Measurements from ENCODE around the gene CAMK2A. TPM values are rescaled to one million over a fixed set of nuclear protein-coding genes. Genes with fewer than 3 reads are reported as not detected.

CAMK2A gene
- total RNA-seq, 3 donors from 2014 or later (not counting 1 experiment from before 2014, with no cell fraction given), result 0.38 TPM; not detected in 2

- ATAC-seq (no peak), DNase-seq (no peak)
- H3K27me3 Mint-ChIP-seq (ENCODE audit: low read depth in 2 of 2), result no peaks in the 10 kb centered on the region
- H3K4me3 Mint-ChIP-seq, result no peak overlapping the region
- H3K27ac Mint-ChIP-seq, result no peak overlapping the region
- WGBS (ENCODE audit: insufficient coverage), result 90% methylated on average over 11 of the region's 11 CpGs
- H3K36me3 Mint-ChIP-seq, result no peaks in the 10 kb centered on the region
- Histone ChIP-seq H3K27me3 (ENCODE audit: control insufficient read depth, insufficient read depth, low read length) (no peaks in the 10 kb centered on the region), H3K4me3 (ENCODE audit: low read length) (no peak overlapping the region), H3K4me1 (ENCODE audit: control insufficient read depth, insufficient read depth, low read length) (no peaks in the 10 kb centered on the region), H3K27ac (ENCODE audit: low read length) (no peak overlapping the region), H3K9me3 (ENCODE audit: control insufficient read depth, insufficient read depth, low read length) (no peaks in the 10 kb centered on the region), H3K36me3 (ENCODE audit: control insufficient read depth, insufficient read depth, low read length) (no peaks in the 10 kb centered on the region)
- TF ChIP-seq CTCF (IDR thresholded peaks at IDR 0.05), result no peak
- no peaks in the 10 kb centered on the region for H3K9me3 Mint-ChIP-seq
- intact Hi-C loops (cut with micrococcal nuclease), result no loop called here
- no peaks in the 10 kb centered on the region for H3K4me1 Mint-ChIP-seq
Observed at GRCh38 chr5:150257424-150257823, 32.1 kb downstream of the CAMK2A start.

- no peak overlapping the region for H3K27ac ChIP-seq (ENCODE audit: low read length)
- no peaks in the 10 kb centered on the region for H3K4me1 ChIP-seq (ENCODE audit: control insufficient read depth, insufficient read depth, low read length)
- Mint-ChIP-seq H3K36me3 (no peaks in the 10 kb centered on the region), H3K4me3 (no peak overlapping the region), H3K4me1 (no peaks in the 10 kb centered on the region), H3K27me3 (ENCODE audit: low read depth in 2 of 2) (no peaks in the 10 kb centered on the region), H3K9me3 (no peaks in the 10 kb centered on the region), H3K27ac (no peak overlapping the region)
- intact Hi-C loops (cut with micrococcal nuclease), result no loop called here
- H3K27me3 ChIP-seq (ENCODE audit: control insufficient read depth, insufficient read depth, low read length), result no peaks in the 10 kb centered on the region
- DNase-seq, result no peak
- whole genome bisulfite sequencing (ENCODE audit: insufficient coverage), result 80% methylated on average over 12 of the region's 12 CpGs
- H3K9me3 ChIP-seq (ENCODE audit: control insufficient read depth, insufficient read depth, low read length), result no peaks in the 10 kb centered on the region
- no peak overlapping the region for H3K4me3 ChIP-seq (ENCODE audit: low read length)
- H3K36me3 ChIP-seq (ENCODE audit: control insufficient read depth, insufficient read depth, low read length), result no peaks in the 10 kb centered on the region
- TF ChIP-seq CTCF (IDR thresholded peaks at IDR 0.05), result no peak
- no peak for ATAC-seq
Observed at GRCh38 chr5:150256410-150257064, 33.0 kb downstream of the CAMK2A start.

GRCh38 chr5:150255659-150256409 lies 33.7 kb downstream of the CAMK2A start:
- H3K27me3 Mint-ChIP-seq (ENCODE audit: low read depth in 2 of 2), result no peaks in the 10 kb centered on the region
- WGBS (ENCODE audit: insufficient coverage), result 78% methylated on average over 6 of the region's 6 CpGs
- no peak for ATAC-seq
- Histone ChIP-seq H3K27me3 (ENCODE audit: control insufficient read depth, insufficient read depth, low read length) (no peaks in the 10 kb centered on the region), H3K36me3 (ENCODE audit: control insufficient read depth, insufficient read depth, low read length) (no peaks in the 10 kb centered on the region), H3K4me3 (ENCODE audit: low read length) (no peak overlapping the region), H3K4me1 (ENCODE audit: control insufficient read depth, insufficient read depth, low read length) (no peaks in the 10 kb centered on the region), H3K9me3 (ENCODE audit: control insufficient read depth, insufficient read depth, low read length) (no peaks in the 10 kb centered on the region), H3K27ac (ENCODE audit: low read length) (no peak overlapping the region)
- H3K9me3 Mint-ChIP-seq, result no peaks in the 10 kb centered on the region
- DNase-seq, result no peak
- no peak for TF ChIP-seq CTCF (IDR thresholded peaks at IDR 0.05)
- no peak overlapping the region for H3K27ac Mint-ChIP-seq
- no peaks in the 10 kb centered on the region for H3K36me3 Mint-ChIP-seq
- no peak overlapping the region for H3K4me3 Mint-ChIP-seq
- intact Hi-C loops (cut with micrococcal nuclease), result no loop called here
- H3K4me1 Mint-ChIP-seq, result no peaks in the 10 kb centered on the region
